ENCODE results near the gene CKB.

DNA sequence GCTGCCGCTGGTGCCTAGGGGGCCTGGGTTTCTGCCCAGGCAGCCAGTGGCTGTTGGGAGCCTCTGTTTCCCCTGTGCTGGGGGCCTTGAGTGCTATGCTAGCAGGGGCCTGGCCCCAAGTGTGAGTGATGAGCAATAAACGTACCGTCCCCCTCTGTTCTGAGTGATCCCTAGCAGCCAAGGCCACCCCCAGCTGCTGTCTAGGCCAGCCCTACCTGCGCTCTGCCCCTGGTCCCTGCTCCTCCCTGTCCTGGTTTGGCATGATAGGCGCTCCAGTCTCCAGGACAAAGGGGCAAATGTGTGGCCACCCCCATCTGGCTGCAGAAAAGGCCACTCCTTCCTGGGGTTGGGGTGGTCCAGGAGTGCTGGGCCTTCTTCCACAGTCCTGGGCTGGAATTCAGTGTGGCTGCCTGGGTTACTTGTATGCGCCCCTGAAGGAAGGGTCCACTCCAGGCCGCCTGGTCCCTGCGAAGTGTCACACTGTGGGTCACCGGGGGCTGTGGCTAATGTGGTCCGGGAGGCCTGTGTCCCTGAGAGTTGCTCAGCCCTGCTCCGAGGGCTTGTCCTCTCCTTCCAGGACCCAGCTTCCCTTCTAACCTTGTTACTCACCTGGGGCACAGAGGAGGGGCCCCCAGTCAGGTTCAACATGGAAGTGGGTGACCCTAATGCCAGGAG lies 13.4 kb upstream of the CKB start:
- TF ChIP-seq, protein P1, sequence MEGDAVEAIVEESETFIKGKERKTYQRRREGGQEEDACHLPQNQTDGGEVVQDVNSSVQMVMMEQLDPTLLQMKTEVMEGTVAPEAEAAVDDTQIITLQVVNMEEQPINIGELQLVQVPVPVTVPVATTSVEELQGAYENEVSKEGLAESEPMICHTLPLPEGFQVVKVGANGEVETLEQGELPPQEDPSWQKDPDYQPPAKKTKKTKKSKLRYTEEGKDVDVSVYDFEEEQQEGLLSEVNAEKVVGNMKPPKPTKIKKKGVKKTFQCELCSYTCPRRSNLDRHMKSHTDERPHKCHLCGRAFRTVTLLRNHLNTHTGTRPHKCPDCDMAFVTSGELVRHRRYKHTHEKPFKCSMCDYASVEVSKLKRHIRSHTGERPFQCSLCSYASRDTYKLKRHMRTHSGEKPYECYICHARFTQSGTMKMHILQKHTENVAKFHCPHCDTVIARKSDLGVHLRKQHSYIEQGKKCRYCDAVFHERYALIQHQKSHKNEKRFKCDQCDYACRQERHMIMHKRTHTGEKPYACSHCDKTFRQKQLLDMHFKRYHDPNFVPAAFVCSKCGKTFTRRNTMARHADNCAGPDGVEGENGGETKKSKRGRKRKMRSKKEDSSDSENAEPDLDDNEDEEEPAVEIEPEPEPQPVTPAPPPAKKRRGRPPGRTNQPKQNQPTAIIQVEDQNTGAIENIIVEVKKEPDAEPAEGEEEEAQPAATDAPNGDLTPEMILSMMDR (IDR thresholded peaks at IDR 0.05), result no peak
- no peak for TF ChIP-seq POLR2A (IDR thresholded peaks at IDR 0.05)
